Measurements from ENCODE around the gene PPIP5K2. TPM values are rescaled to one million over a fixed set of nuclear protein-coding genes. Genes with fewer than 3 reads are reported as not detected.

Gene PPIP5K2
- total and polyA plus RNA-seq, 2 donors (not counting 3 experiments of a cell fraction or from before 2014, with no cell fraction given): 20.8 to 69.4 TPM

DNA sequence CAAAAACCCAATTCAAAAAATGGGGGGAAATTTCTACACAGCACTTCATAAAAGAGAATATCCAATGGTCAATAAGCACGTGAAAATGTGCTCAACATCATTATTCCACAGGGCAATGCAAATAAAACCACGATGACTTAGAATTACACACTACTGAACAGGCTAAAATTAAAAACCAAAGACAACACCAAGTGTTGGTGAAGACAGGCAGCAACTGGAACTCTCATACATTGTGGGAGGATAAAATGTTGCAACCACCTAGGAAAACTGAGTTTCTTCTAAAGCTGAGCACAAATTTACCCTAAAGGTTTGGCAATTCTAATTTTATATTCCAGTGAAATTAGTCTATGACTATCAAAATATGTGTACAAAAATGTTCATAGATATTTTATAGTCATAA, 9.7 kb upstream of the PPIP5K2 start:
- Histone ChIP-seq H4K20me1 (replicated peaks; ENCODE audit: control insufficient read depth, extremely low read depth, insufficient read depth, low read length) (no peaks in the 10 kb centered on the region), H3K36me3 (ENCODE audit: control insufficient read depth in 2 of 2, extremely low read depth in 1 of 2, insufficient read depth in 2 of 2, low read length in 2 of 2) (no peaks in the 10 kb centered on the region), H3K4me3 (replicated peaks in 1 of 3; ENCODE audit: insufficient read depth in 1 of 3, low read depth in 1 of 3, low read length in 3 of 3) (no peak overlapping the region), H2AFZ (ENCODE audit: low read depth, low read length) (no peak overlapping the region), H3K4me1 (ENCODE audit: control insufficient read depth, extremely low read depth, insufficient read depth, low read length) (no peaks in the 10 kb centered on the region), H3K27ac (ENCODE audit: insufficient read depth, low read depth, low read length) (no peak overlapping the region), H3K9me1 (replicated peaks; ENCODE audit: control insufficient read depth, extremely low read depth, insufficient read depth, low read length) (no peaks in the 10 kb centered on the region), H3K9me3 (replicated peaks; ENCODE audit: control insufficient read depth, insufficient read depth, low read length) (no peaks in the 10 kb centered on the region), H3K79me2 (ENCODE audit: control insufficient read depth, insufficient read depth, low read length) (no peaks in the 10 kb centered on the region), H3K4me2 (ENCODE audit: insufficient read depth, low read length) (no peak overlapping the region), H3K9ac (replicated peaks; ENCODE audit: extremely low read depth, insufficient read depth, low read length) (no peak overlapping the region), H3K27me3 (ENCODE audit: control insufficient read depth in 2 of 2, insufficient read depth in 2 of 2, low read length in 2 of 2) (no peaks in the 10 kb centered on the region)
- TF ChIP-seq FOS (IDR thresholded peaks at IDR 0.05; ENCODE audit: borderline replicate concordance, insufficient read depth, low read length) (no peak), GATA2 (IDR thresholded peaks at IDR 0.05; ENCODE audit: insufficient read depth, insufficient read length, low read depth, low read length) (no peak), POLR2AphosphoS5 (IDR thresholded peaks at IDR 0.05; ENCODE audit: insufficient read depth, low read depth, low read length) (no peak), MYC (IDR thresholded peaks at IDR 0.05; ENCODE audit: low read depth, low read length) (no peak), CTCF (IDR thresholded peaks at IDR 0.05; ENCODE audit: extremely low read depth in 1 of 2, insufficient read depth in 1 of 2, low read depth in 1 of 2, low read length in 2 of 2) (no peak), JUN (IDR thresholded peaks at IDR 0.05; ENCODE audit: borderline replicate concordance, insufficient read depth, insufficient read length, low read depth) (no peak), MAX (IDR thresholded peaks at IDR 0.05; ENCODE audit: insufficient read depth, insufficient read length) (no peak), POLR2A (IDR thresholded peaks at IDR 0.05; ENCODE audit: low read depth, low read length) (no peak), EZH2 (IDR thresholded peaks at IDR 0.05; ENCODE audit: borderline replicate concordance, low read depth, low read length, severe bottlenecking) (no peak)
- BruUV-seq (replicated peaks): no TSS peak
- CTCF ChIA-PET: no interaction called here
- no peak for FAIRE-seq
- no peak for DNase-seq (ENCODE audit: low read depth, low spot score)
- intact Hi-C loops (cut with micrococcal nuclease): no loop called here
- POLR2A ChIA-PET: no interaction called here
- dilution Hi-C loops (cut with MboI; ENCODE audit: extremely low pct_ligation_motif_present, low sequenced_read_pairs): no loop called here
